H1 (cell line): Measurements from ENCODE around the gene SRRT. TPM values are rescaled to one million over a fixed set of nuclear protein-coding genes. Genes with fewer than 3 reads are reported as not detected.

Experiments
- CTCF ChIA-PET: fragments of 300-600 bp; sonication (Branson Sonifier 250); formaldehyde crosslinking; loops from one replicate; lab custom pipeline; 2021; ENCODE audit not compliant: partially characterized antibody; lab: Charles Lee
- POLR2A ChIA-PET: fragments of 300-600 bp; sonication (Branson Sonifier 250); formaldehyde crosslinking; loops from one replicate; lab custom pipeline; 2021; ENCODE audit warnings: inconsistent platforms; ENCODE audit not compliant: partially characterized antibody; lab: Charles Lee
- DNase-seq, 2 experiments: peaks; one replicate each; pipeline versions ENCODE4 v3.0.0 to v3.0.0-alpha.2; 2010 to 2022; ENCODE audit warnings: low spot score in 2 of 2, low read depth in 1 of 2, mixed read lengths in 1 of 2
- FAIRE-seq: peaks from 2 replicates; lab custom pipeline; 2011; peaks lifted over from hg19 to GRCh38; lab: Jason Lieb, UNC
- H2AFZ ChIP-seq: 2 replicates; pipeline ENCODE4 v1.8.1; 2012; ENCODE audit warnings: low read length, inconsistent platforms
- H2AK5ac ChIP-seq: 2 replicates; pipeline ENCODE4 v1.6.1; 2013; ENCODE audit warnings: low read depth, low read length
- H2BK120ac ChIP-seq: replicated peaks from 2 replicates; pipeline ENCODE3; 2013; ENCODE audit warnings: low read depth, low read length, inconsistent platforms
- H2BK12ac ChIP-seq: 2 replicates; pipeline ENCODE4 v1.6.1; 2013; ENCODE audit warnings: low read depth, low read length
- H2BK15ac ChIP-seq: 2 replicates; pipeline ENCODE4 v1.6.1; 2013; ENCODE audit warnings: low read length
- H2BK20ac ChIP-seq: 2 replicates; pipeline ENCODE4 v1.6.1; 2013; ENCODE audit warnings: low read length
- H2BK5ac ChIP-seq: 2 replicates; pipeline ENCODE4 v1.6.1; 2013; ENCODE audit warnings: low read depth, low read length
- H3K14ac ChIP-seq: 2 replicates; pipeline ENCODE4 v1.6.1; 2013; ENCODE audit warnings: inconsistent platforms; ENCODE audit not compliant: insufficient read length
- H3K18ac ChIP-seq: 2 replicates; pipeline ENCODE4 v1.6.1; 2013; ENCODE audit warnings: low read length; ENCODE audit errors: extremely low read depth
- H3K23ac ChIP-seq: 2 replicates; pipeline ENCODE4 v1.6.1; 2013; ENCODE audit warnings: inconsistent platforms; ENCODE audit not compliant: insufficient read length
- H3K23me2 ChIP-seq: 2 replicates; pipeline ENCODE4 v1.6.1; 2013; ENCODE audit warnings: low read depth, low read length
- H3K27ac ChIP-seq: 2 replicates; pipeline ENCODE4 v1.6.1; 2011; ENCODE audit warnings: low read depth, low read length, inconsistent platforms
- H3K27me3 ChIP-seq, 4 experiments: replicated peaks in 1 of 4; 1 replicate in 1 of 4; 2 replicates in 3 of 4; pipeline versions ENCODE4 v1.6.1 to v1.8.1; 2011 to 2013; ENCODE audit warnings: low read length in 3 of 4, mild to moderate bottlenecking in 3 of 4, inconsistent platforms in 2 of 4, mixed read lengths in 2 of 4, moderate library complexity in 1 of 4; ENCODE audit not compliant: control insufficient read depth in 3 of 4, insufficient read depth in 3 of 4; ENCODE audit errors: extremely low read depth in 1 of 4
- H3K36me3 ChIP-seq, 4 experiments: 2 replicates each; pipeline versions ENCODE4 v1.6.1 to v1.8.1; 2011 to 2013; ENCODE audit warnings: mild to moderate bottlenecking in 4 of 4, low read length in 3 of 4, moderate library complexity in 2 of 4, control low read depth in 1 of 4, inconsistent platforms in 1 of 4; ENCODE audit not compliant: insufficient read depth in 4 of 4, control insufficient read depth in 2 of 4
- H3K4ac ChIP-seq: replicated peaks from 2 replicates; pipeline ENCODE3; 2013; ENCODE audit warnings: low read length, low read depth, mixed read lengths, inconsistent platforms; ENCODE audit not compliant: insufficient read length
- H3K4me1 ChIP-seq, 4 experiments: replicated peaks in 1 of 4; 1 replicate in 1 of 4; 2 replicates in 3 of 4; pipeline versions ENCODE4 v1.6.1 to v1.8.1; 2011 to 2013; ENCODE audit warnings: low read length in 3 of 4, inconsistent platforms in 2 of 4, mixed read lengths in 1 of 4; ENCODE audit not compliant: insufficient read depth in 4 of 4, control insufficient read depth in 3 of 4
- H3K4me2 ChIP-seq, 2 experiments: 2 replicates each; pipeline versions ENCODE4 v1.6.1 to v1.8.1; 2011 to 2013; ENCODE audit warnings: low read depth in 2 of 2, low read length in 2 of 2, control low read depth in 1 of 2, inconsistent platforms in 1 of 2, mild to moderate bottlenecking in 1 of 2; ENCODE audit not compliant: insufficient read depth in 1 of 2
- H3K4me3 ChIP-seq, 4 experiments: fragments of 200-600, 300-600 bp in 1 of 4; sonication (generic), shearing (Covaris generic), sonication (Bioruptor Twin) in 1 of 4; 2 replicates each; pipeline versions ENCODE4 v1.5.1 to v1.8.1; 2011 to 2016; ENCODE audit warnings: low read length in 4 of 4, low read depth in 3 of 4, control low read depth in 2 of 4, inconsistent platforms in 2 of 4, mild to moderate bottlenecking in 2 of 4, mixed read lengths in 1 of 4, moderate library complexity in 1 of 4; ENCODE audit not compliant: insufficient read depth in 2 of 4; ENCODE audit errors: extremely low read depth in 1 of 4
- H3K56ac ChIP-seq: replicated peaks from 2 replicates; pipeline ENCODE3; 2013; ENCODE audit warnings: low read depth, mild to moderate bottlenecking, mixed read lengths, low read length, inconsistent platforms; ENCODE audit not compliant: insufficient read length
- H3K79me1 ChIP-seq: 2 replicates; pipeline ENCODE4 v1.6.1; 2013; ENCODE audit warnings: low read depth, low read length, control low read depth
- H3K79me2 ChIP-seq, 2 experiments: 2 replicates each; pipeline versions ENCODE4 v1.6.1 to v1.8.1; 2012 to 2013; ENCODE audit warnings: low read length in 2 of 2, mild to moderate bottlenecking in 2 of 2, inconsistent platforms in 1 of 2; ENCODE audit not compliant: insufficient read depth in 2 of 2, control insufficient read depth in 1 of 2
- H3K9ac ChIP-seq, 4 experiments: replicated peaks in 1 of 4; 1 replicate in 1 of 4; 2 replicates in 3 of 4; pipeline versions ENCODE4 v1.6.1 to v1.8.1; 2011 to 2013; ENCODE audit warnings: low read depth in 3 of 4, low read length in 3 of 4, control low read depth in 2 of 4, mild to moderate bottlenecking in 2 of 4, moderate library complexity in 2 of 4, inconsistent platforms in 1 of 4; ENCODE audit errors: extremely low read depth in 1 of 4
- H3K9me3 ChIP-seq, 2 experiments: 2 replicates each; pipeline versions ENCODE4 v1.6.1 to v1.8.1; 2012 to 2013; ENCODE audit warnings: mild to moderate bottlenecking in 2 of 2, moderate library complexity in 2 of 2, control low read depth in 1 of 2, inconsistent platforms in 1 of 2, low read depth in 1 of 2, low read length in 1 of 2, mixed read lengths in 1 of 2; ENCODE audit not compliant: insufficient read depth in 2 of 2
- H4K20me1 ChIP-seq, 2 experiments: replicated peaks in 1 of 2; 2 replicates each; pipeline versions ENCODE3 to v1.8.1; 2011 to 2013; ENCODE audit warnings: inconsistent platforms in 2 of 2, low read length in 2 of 2, mild to moderate bottlenecking in 1 of 2; ENCODE audit not compliant: insufficient read depth in 2 of 2, control insufficient read depth in 1 of 2
- H4K5ac ChIP-seq: 2 replicates; pipeline ENCODE4 v1.6.1; 2013; ENCODE audit warnings: low read length, low read depth, mixed read lengths, inconsistent platforms; ENCODE audit not compliant: insufficient read length
- H4K8ac ChIP-seq: 2 replicates; pipeline ENCODE4 v1.8.0; 2013; ENCODE audit warnings: mild to moderate bottlenecking, moderate library complexity, low read length, inconsistent platforms; ENCODE audit not compliant: insufficient read depth; ENCODE audit errors: extremely low read depth
- H4K91ac ChIP-seq: replicated peaks from 2 replicates; pipeline ENCODE3; 2013; ENCODE audit warnings: low read length, mixed read lengths, inconsistent platforms; ENCODE audit not compliant: insufficient read length
- EGR1 ChIP-seq: IDR thresholded peaks from 2 replicates; pipeline ENCODE4 v1.6.1; 2011; ENCODE audit warnings: low read depth, low read length, borderline replicate concordance
- EP300 ChIP-seq, 2 experiments: IDR thresholded peaks; 1 replicate in 1 of 2; 2 replicates in 1 of 2; pipeline ENCODE4 v1.6.1; 2011 to 2012; ENCODE audit warnings: low read depth in 2 of 2, low read length in 2 of 2, mild to moderate bottlenecking in 2 of 2, borderline replicate concordance in 1 of 2, inconsistent platforms in 1 of 2, moderate library complexity in 1 of 2
- KDM4A ChIP-seq: IDR thresholded peaks from one replicate; pipeline ENCODE4 v1.7.1; 2012; ENCODE audit warnings: low read depth, mild to moderate bottlenecking, moderate library complexity, low read length, inconsistent platforms; ENCODE audit not compliant: severe bottlenecking
- MAX ChIP-seq: IDR thresholded peaks from 2 replicates; pipeline ENCODE4 v1.6.1; 2012; ENCODE audit warnings: inconsistent platforms
- POLR2A ChIP-seq, 2 experiments: IDR thresholded peaks; 1 replicate in 1 of 2; 2 replicates in 1 of 2; pipeline ENCODE4 v1.6.1; 2011; ENCODE audit warnings: low read depth in 2 of 2, low read length in 2 of 2, mild to moderate bottlenecking in 2 of 2; ENCODE audit errors: control extremely low read depth in 1 of 2
- SP1 ChIP-seq: IDR thresholded peaks from 2 replicates; pipeline ENCODE4 v1.6.1; 2011; ENCODE audit warnings: low read depth, low read length
- SUZ12 ChIP-seq: fragments of 200-600 bp; sonication (generic); IDR thresholded peaks from 2 replicates; pipeline ENCODE4 v1.6.1; 2012; ENCODE audit warnings: mild to moderate bottlenecking, inconsistent platforms, low read length, moderate library complexity, mixed read lengths
- WGBS, 2 experiments: shearing (Covaris generic) in 1 of 2; methylation state at CpG; one replicate each; pipeline versions ENCODE4 v1.1.6 to v1.1.7; 2013 to 2015; ENCODE audit warnings: low lambda C conversion rate in 2 of 2, mixed read lengths in 2 of 2, inconsistent platforms in 1 of 2, low coverage in 1 of 2, missing lambda C conversion rate in 1 of 2; ENCODE audit not compliant: insufficient replicate concordance in 2 of 2, insufficient coverage in 1 of 2, insufficient read length in 1 of 2; ENCODE audit errors: extremely low coverage in 1 of 2, missing lambda C conversion rate in 1 of 2; 5-methylcytosine and 5-hydroxymethylcytosine counted together
- polyA plus RNA-seq, 7 experiments: library from polyadenylated mRNA; depleted of rRNA in 3 of 7; stranded (reverse) in 5 of 7; unstranded in 2 of 7; fragments of >200 nt in 5 of 7; fragments of 200-250 nt in 2 of 7; gene quantifications; 1 replicate in 5 of 7; 2 replicates in 1 of 7; 4 replicates in 1 of 7; pipeline versions ENCODE4 v1.2.1 to v1.2.3, GENCODE V29; 2011 to 2013; ENCODE audit warnings: missing spikeins in 2 of 7, mixed read lengths in 2 of 7
- total RNA-seq: library from RNA; stranded (reverse); fragmentation: NEBNext Ultra II Directional; extraction: Animal tissue kit (Norgen Biotek cat#: 25700); gene quantifications from 2 replicates; pipeline ENCODE4 v1.2.1, GENCODE V29; 2021
- TF ChIP-seq, protein P1 (sequence below): IDR thresholded peaks from 2 replicates; pipeline ENCODE4 v1.6.1; 2012; ENCODE audit warnings: inconsistent platforms

SRRT gene
- total and polyA plus RNA-seq, 2 of the 8 experiments (the other 6 are each of a cell fraction or from before 2014, with no cell fraction given), result 66.7 to 237 TPM

- H4K20me1 ChIP-seq, result no peaks in the 10 kb centered on the region
- H3K23ac ChIP-seq, result no peak overlapping the region
- no peaks in the 10 kb centered on the region for H3K27me3 ChIP-seq
- H2BK12ac ChIP-seq, result peak overlapping the region; percentile 82
- no peak for DNase-seq
- peak overlapping the region; percentile 13 for H3K56ac ChIP-seq
- no peak overlapping the region for H4K8ac ChIP-seq
- H2BK120ac ChIP-seq, result peak overlapping the region; percentile 77
- WGBS, 2 experiments, result 80% methylated on average over 1 of the region's 1 CpG; no CpG with 5 or more reads in 1 of the 2 experiments
- no peak for FAIRE-seq
- peak overlapping the region; percentile 82; the same call in 1 of the 2 replicates for H2BK5ac ChIP-seq
- H4K5ac ChIP-seq, result peak overlapping the region; percentile 66
- H3K14ac ChIP-seq, result peak overlapping the region; percentile 8
- H2AFZ ChIP-seq, result no peak overlapping the region
- peak overlapping the region; percentile 97 for H4K91ac ChIP-seq
- no peaks in the 10 kb centered on the region for H3K23me2 ChIP-seq
- peaks cover 3 to 10% of the 10 kb centered on the region in 2 experiments; a peak in 3 of 4 replicates for H3K9me3 ChIP-seq
- H3K4me1 ChIP-seq, result peaks cover 7 to 14% (median 11%) of the 10 kb centered on the region in 4 experiments
- H3K4me2 ChIP-seq, result peak overlapping the region; percentile 48 to 64
- H3K36me3 ChIP-seq, result no peaks in the 10 kb centered on the region
- H3K79me1 ChIP-seq, result no peaks in the 10 kb centered on the region
- no peaks in the 10 kb centered on the region for H3K79me2 ChIP-seq
- H3K9ac ChIP-seq, result peak overlapping the region in 2 of 4 experiments; percentile 15 to 31; a peak in 4 of 7 replicates
- peak overlapping the region; percentile 58 for H2AK5ac ChIP-seq
- no peak overlapping the region for H3K4me3 ChIP-seq
- H3K27ac ChIP-seq, result peak overlapping the region; percentile 58; the same call in 1 of the 2 replicates
- CTCF ChIA-PET, result no interaction called here
- peak overlapping the region; percentile 77 for H2BK20ac ChIP-seq
- POLR2A ChIA-PET, result interaction anchor here (1.6 kb wide), 1 partner anchor 20 kb away, joined by 5 read pairs; the partner anchor contains the start of gene MUC3A
- peak overlapping the region; percentile 70 for H3K4ac ChIP-seq
- peak overlapping the region; percentile 89; the same call in 1 of the 2 replicates for H3K18ac ChIP-seq
- H2BK15ac ChIP-seq, result no peak overlapping the region; the same call in 1 of the 2 replicates
- TF ChIP-seq EP300 (IDR thresholded peaks at IDR 0.05; ENCODE audit: borderline replicate concordance in 1 of 2, low read depth in 2 of 2, low read length in 2 of 2) (no peak), EGR1 (no peak), SP1 (no peak; the same call in 1 of the 2 replicates), POLR2A (IDR thresholded peaks at IDR 0.05; ENCODE audit: control extremely low read depth in 1 of 2, low read depth in 2 of 2, low read length in 2 of 2) (0 out of 3 replicates have a peak, but pooled peaks of 1 of the 2 experiments have one; percentile 9), MAX (no peak), SUZ12 (no peak), KDM4A (no peak)
- TF ChIP-seq, protein P1, sequence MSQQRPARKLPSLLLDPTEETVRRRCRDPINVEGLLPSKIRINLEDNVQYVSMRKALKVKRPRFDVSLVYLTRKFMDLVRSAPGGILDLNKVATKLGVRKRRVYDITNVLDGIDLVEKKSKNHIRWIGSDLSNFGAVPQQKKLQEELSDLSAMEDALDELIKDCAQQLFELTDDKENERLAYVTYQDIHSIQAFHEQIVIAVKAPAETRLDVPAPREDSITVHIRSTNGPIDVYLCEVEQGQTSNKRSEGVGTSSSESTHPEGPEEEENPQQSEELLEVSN, result 0 out of 2 replicates have a peak, but pooled peaks have one; percentile 2
These were observed 54.9 kb downstream of the SRRT start for GRCh38 chr7:100929808-100930174.
